Fibroblast of mammary gland (primary cell): Measurements from ENCODE around the gene FASTKD3.

Experiments used
- DNase-seq: peaks from one replicate; pipeline ENCODE4 v3.0.0-alpha.2; 2010; ENCODE audit warnings: low read depth
- H3K4me3 ChIP-seq: 2 replicates; pipeline ENCODE4 v1.5.1; 2011; ENCODE audit warnings: low read depth, mild to moderate bottlenecking, low read length, moderate library complexity; ENCODE audit not compliant: control insufficient read depth
- TF ChIP-seq, protein P1 (sequence below): conservative IDR thresholded peaks from 2 replicates; pipeline ENCODE4 v1.5.1; 2011; ENCODE audit warnings: low read depth, low read length, inconsistent platforms; ENCODE audit not compliant: control insufficient read depth, insufficient read depth

FASTKD3 gene

DNA sequence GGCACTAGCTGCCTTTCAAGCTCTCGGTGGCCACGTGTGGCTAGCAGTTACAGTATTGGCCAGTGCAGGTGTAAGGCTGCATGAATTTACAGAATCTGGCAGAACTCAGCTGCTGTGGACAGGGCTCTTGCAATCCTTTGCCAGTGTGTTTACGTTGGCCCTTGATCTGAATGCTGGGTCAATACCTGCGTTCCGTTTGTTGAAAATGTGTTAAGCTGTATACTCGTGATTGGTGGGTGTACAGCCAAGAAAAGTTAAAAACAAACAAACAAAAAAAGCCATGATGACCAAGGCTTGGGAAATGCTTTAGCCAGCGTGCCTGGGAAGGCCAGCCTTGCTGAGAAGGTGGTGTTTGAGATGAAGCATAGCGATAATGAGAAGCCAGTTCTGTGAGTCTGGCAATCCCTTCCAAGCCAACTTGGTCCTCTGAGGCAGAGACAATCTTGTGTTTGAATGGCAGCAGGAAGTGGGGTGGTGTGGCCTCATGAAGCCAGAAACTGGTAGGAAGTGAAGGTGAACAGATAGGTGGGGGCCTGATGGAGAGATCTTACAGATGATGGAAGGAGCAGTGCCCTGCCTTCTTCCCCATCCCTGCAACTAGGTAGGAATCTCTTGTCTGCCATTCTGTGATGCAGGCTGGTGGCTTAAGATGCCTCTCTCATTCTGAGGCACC lies 17.1 kb downstream of the FASTKD3 start:
- DNase-seq: no peak
- TF ChIP-seq, protein P1, sequence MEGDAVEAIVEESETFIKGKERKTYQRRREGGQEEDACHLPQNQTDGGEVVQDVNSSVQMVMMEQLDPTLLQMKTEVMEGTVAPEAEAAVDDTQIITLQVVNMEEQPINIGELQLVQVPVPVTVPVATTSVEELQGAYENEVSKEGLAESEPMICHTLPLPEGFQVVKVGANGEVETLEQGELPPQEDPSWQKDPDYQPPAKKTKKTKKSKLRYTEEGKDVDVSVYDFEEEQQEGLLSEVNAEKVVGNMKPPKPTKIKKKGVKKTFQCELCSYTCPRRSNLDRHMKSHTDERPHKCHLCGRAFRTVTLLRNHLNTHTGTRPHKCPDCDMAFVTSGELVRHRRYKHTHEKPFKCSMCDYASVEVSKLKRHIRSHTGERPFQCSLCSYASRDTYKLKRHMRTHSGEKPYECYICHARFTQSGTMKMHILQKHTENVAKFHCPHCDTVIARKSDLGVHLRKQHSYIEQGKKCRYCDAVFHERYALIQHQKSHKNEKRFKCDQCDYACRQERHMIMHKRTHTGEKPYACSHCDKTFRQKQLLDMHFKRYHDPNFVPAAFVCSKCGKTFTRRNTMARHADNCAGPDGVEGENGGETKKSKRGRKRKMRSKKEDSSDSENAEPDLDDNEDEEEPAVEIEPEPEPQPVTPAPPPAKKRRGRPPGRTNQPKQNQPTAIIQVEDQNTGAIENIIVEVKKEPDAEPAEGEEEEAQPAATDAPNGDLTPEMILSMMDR: no peak
- H3K4me3 ChIP-seq: no peak overlapping the region

GRCh38 chr5:7851240-7851592 lies 17.6 kb downstream of the FASTKD3 start:
- peak overlapping the region; percentile 25 for H3K4me3 ChIP-seq
- TF ChIP-seq, protein P1: no peak
- DNase-seq: no peak

- DNase-seq: peak; percentile 35
- H3K4me3 ChIP-seq: peak within 1 kb of the TSS; percentile 25
- TF ChIP-seq, protein P1: peak; percentile 32
Observed at GRCh38 chr5:7850395-7851239, 18.2 kb downstream of the FASTKD3 start, which contains the start of gene CFAP90. Gene CFAP90, minus strand, starts transcription at chr5:7851133. Its CDS starts 112 bp downstream, at chr5:7851021.

GRCh38 chr5:7849681-7850394 lies 19.0 kb downstream of the FASTKD3 start:
- DNase-seq: no peak
- TF ChIP-seq, protein P1: no peak
- peak overlapping the region; percentile 9 for H3K4me3 ChIP-seq

DNA sequence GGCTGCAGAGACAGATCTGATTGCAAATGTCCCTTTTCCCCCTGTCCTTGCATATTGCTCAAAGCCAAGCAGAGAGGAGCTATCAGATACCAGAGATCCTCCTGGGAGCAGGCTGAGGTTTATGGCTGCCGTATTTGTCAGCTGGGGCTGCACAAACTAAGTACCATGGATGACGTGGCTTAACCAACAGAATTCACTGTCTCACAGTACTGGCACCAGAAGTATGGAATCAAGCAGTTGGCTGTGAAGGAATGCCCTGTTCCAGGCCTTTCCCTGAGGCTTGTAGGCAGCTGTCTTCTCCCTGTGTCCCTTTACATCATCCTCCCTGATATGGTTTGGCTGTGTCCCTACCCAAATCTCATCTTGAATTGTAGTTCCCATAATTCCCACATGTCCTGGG lies 20.5 kb downstream of the FASTKD3 start:
- DNase-seq: no peak
- H3K4me3 ChIP-seq: no peak overlapping the region
- TF ChIP-seq, protein P1: no peak

DNA sequence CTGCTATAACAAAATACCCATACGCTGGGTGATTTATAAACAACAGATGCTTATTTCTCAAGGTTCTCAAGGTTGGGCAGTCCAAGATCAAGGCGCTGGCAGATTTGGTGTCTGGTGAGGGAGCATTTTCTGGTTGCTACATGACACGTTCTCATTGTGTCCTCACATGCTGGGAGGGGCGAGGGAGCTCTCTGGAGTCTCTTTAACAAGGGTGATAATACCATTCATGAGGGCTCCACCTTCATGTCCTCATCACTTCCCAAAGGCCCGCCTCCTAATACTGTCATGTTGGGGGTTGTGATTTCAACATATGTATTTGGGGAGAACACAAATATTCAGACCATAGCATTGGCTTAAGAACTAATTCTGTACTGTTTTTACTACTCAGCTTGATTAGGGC lies 22.5 kb downstream of the FASTKD3 start:
- H3K4me3 ChIP-seq: no peak overlapping the region
- TF ChIP-seq, protein P1: no peak
- no peak for DNase-seq
